Tibial nerve (tissue), 4 donors: ENCODE results near the gene NUDT16L1. TPM values are rescaled to one million over a fixed set of nuclear protein-coding genes. Genes with fewer than 3 reads are reported as not detected.

Source experiments
- DNase-seq, 2 donors: peaks; one replicate each; pipeline ENCODE4 v3.0.0-alpha.2; 2019; ENCODE audit warnings: low spot score in 2 of 2
- H3K27ac ChIP-seq, 4 donors: fragments of 200-600 bp; sonication (generic) in 3 of 4; one replicate each; pipeline ENCODE4 v1.5.1; 2017 to 2019; ENCODE audit warnings: mild to moderate bottlenecking in 1 of 4
- H3K27me3 ChIP-seq, 2 donors: fragments of 200-600 bp; sonication (generic) in 1 of 2; one replicate each; pipeline versions ENCODE4 v1.5.1 to v1.6.0; 2017 to 2019
- H3K36me3 ChIP-seq, 3 donors: fragments of 200-600 bp; sonication (generic); one replicate each; pipeline ENCODE4 v1.5.1; 2018 to 2019
- H3K4me1 ChIP-seq, 4 donors: fragments of 200-600 bp; sonication (generic) in 3 of 4; one replicate each; pipeline ENCODE4 v1.5.1; 2017 to 2019
- H3K4me3 ChIP-seq, 4 donors: fragments of 200-600 bp; sonication (generic) in 3 of 4; one replicate each; pipeline ENCODE4 v1.5.1; 2017 to 2019; ENCODE audit warnings: mild to moderate bottlenecking in 1 of 4, moderate library complexity in 1 of 4
- H3K9me3 ChIP-seq, 4 donors: fragments of 200-600 bp; sonication (generic) in 3 of 4; one replicate each; pipeline ENCODE4 v1.5.1; 2017 to 2019
- CTCF ChIP-seq, 5 experiments: fragments of 200-600 bp in 3 of 5; fragments of 450-650 bp in 2 of 5; sonication (generic) in 3 of 5; IDR thresholded peaks; one replicate each; pipeline ENCODE4 v1.5.1; 2016 to 2019; ENCODE audit warnings: antibody characterized with exemption in 5 of 5, mild to moderate bottlenecking in 3 of 5, moderate library complexity in 2 of 5
- EP300 ChIP-seq, 2 donors: sonication (generic); formaldehyde crosslinking; IDR thresholded peaks; one replicate each; pipeline ENCODE4 v1.6.1; 2017; ENCODE audit warnings: antibody characterized with exemption in 2 of 2, mild to moderate bottlenecking in 1 of 2
- POLR2A ChIP-seq, 2 donors: fragments of 450-650 bp; IDR thresholded peaks; one replicate each; pipeline ENCODE4 v1.6.1; 2017; ENCODE audit warnings: antibody characterized with exemption in 2 of 2, mild to moderate bottlenecking in 2 of 2, moderate library complexity in 2 of 2
- WGBS, 2 donors: methylation state at CpG; one replicate each; pipeline ENCODE4 v1.1.5; 2018; 5-methylcytosine and 5-hydroxymethylcytosine counted together
- total RNA-seq, 4 donors: library from RNA; depleted of rRNA; stranded (reverse); fragments of >200 nt; gene quantifications; one replicate each; pipeline ENCODE4 v1.1.0, GENCODE V29; 2016

The NUDT16L1 gene
- total RNA-seq, 4 donors from 2014 or later = 30.3 to 63.7 (median 48.5) TPM

GRCh38 chr16:4659363-4660353, 33.7 kb upstream of the NUDT16L1 start:
- Histone ChIP-seq H3K27me3 (no peaks in the 10 kb centered on the region), H3K36me3 (peaks cover 0 to 71% (median 6%) of the 10 kb centered on the region in 3 donors), H3K4me3 (no peak overlapping the region), H3K4me1 (peaks cover 0 to 37% (median 17%) of the 10 kb centered on the region in 4 donors), H3K27ac (peak overlapping the region in 2 of 4 donors; percentile 20 to 69), H3K9me3 (no peaks in the 10 kb centered on the region)
- TF ChIP-seq POLR2A (IDR thresholded peaks at IDR 0.05) (no peak), EP300 (IDR thresholded peaks at IDR 0.05) (no peak), CTCF (IDR thresholded peaks at IDR 0.05) (no peak)
- 84 to 88% methylated on average over 22 to 25 of the region's 29 CpGs for WGBS, 2 donors
- DNase-seq = no peak

GRCh38 chr16:4660454-4661007, 32.8 kb upstream of the NUDT16L1 start:
- peak overlapping the region in 3 of 4 donors; percentile 20 to 69 (median 53) for H3K27ac ChIP-seq
- 36 to 42% methylated on average over 17 to 18 of the region's 18 CpGs for WGBS, 2 donors

GRCh38 chr16:4661661-4662060, 31.7 kb upstream of the NUDT16L1 start:
- Histone ChIP-seq H3K27me3 (no peaks in the 10 kb centered on the region), H3K36me3 (peaks cover 0 to 71% (median 0%) of the 10 kb centered on the region in 3 donors), H3K4me1 (peaks cover 0 to 44% (median 21%) of the 10 kb centered on the region in 4 donors), H3K4me3 (no peak overlapping the region), H3K27ac (peak overlapping the region in 1 of 4 donors; percentile 69), H3K9me3 (no peaks in the 10 kb centered on the region)
- no peak for TF ChIP-seq EP300 (IDR thresholded peaks at IDR 0.05)
- no peak for TF ChIP-seq CTCF (IDR thresholded peaks at IDR 0.05)
- TF ChIP-seq POLR2A (IDR thresholded peaks at IDR 0.05) = no peak
- 66 to 71% methylated on average over 10 to 11 of the region's 11 CpGs for WGBS, 2 donors
- no peak for DNase-seq

More at GRCh38 chr16:4660454-4661007, 32.8 kb upstream of the NUDT16L1 start:
- TF ChIP-seq CTCF (IDR thresholded peaks at IDR 0.05) (no peak), POLR2A (IDR thresholded peaks at IDR 0.05) (no peak), EP300 (IDR thresholded peaks at IDR 0.05) (peak in 1 of 2 donors; percentile 12)
- Histone ChIP-seq H3K4me1 (peaks cover 0 to 44% (median 21%) of the 10 kb centered on the region in 4 donors), H3K4me3 (no peak overlapping the region), H3K36me3 (peaks cover 0 to 71% (median 6%) of the 10 kb centered on the region in 3 donors), H3K9me3 (no peaks in the 10 kb centered on the region), H3K27me3 (no peaks in the 10 kb centered on the region)
- DNase-seq = no peak

GRCh38 chr16:4663465-4663776, 29.9 kb upstream of the NUDT16L1 start:
- 58 to 76% methylated on average over 5 of the region's 5 CpGs for WGBS, 2 donors
- H3K27me3 ChIP-seq = no peaks in the 10 kb centered on the region
- H3K4me1 ChIP-seq = peaks cover 0 to 44% (median 21%) of the 10 kb centered on the region in 4 donors
- no peak overlapping the region for H3K4me3 ChIP-seq
- no peaks in the 10 kb centered on the region for H3K9me3 ChIP-seq
- H3K27ac ChIP-seq = peak overlapping the region in 3 of 4 donors; percentile 24 to 55 (median 52)
- TF ChIP-seq POLR2A (IDR thresholded peaks at IDR 0.05) (no peak), EP300 (IDR thresholded peaks at IDR 0.05) (no peak), CTCF (IDR thresholded peaks at IDR 0.05) (no peak)
- no peak for DNase-seq
- peaks cover 0 to 72% (median 7%) of the 10 kb centered on the region in 3 donors for H3K36me3 ChIP-seq
